ENCODE results near the gene CLMN. TPM values are rescaled to one million over a fixed set of nuclear protein-coding genes. Genes with fewer than 3 reads are reported as not detected.

Gene CLMN
- total RNA-seq, 4 donors from 2014 or later = 20.7 to 56.5 (median 29.7) TPM

DNA sequence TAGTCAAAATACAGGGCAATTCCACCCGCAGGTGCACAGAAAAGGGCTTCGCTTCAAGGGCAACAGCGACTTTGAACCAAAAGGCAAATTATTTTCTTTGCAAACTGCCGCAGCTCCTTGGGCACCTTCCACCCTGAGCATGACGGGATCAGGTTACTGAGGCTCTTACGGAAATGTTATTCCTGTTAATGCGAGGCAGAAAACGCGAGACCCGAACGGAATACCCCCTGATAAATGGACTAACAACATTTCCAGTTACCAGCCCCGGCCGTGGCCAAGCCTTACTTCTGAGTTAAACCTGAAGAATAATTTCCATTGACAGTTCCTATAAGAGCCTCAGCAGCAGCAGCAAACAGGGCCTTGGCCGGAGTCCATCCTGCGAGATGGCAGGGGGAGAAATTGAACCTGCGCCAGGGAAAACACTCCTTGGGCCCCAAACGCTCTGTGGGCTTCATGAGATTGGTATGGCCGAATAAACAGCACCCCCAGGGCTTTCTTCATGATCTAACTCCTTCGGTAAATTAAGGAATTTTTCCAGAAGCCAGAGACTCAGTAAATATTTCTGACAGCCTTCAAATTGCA lies 92.3 kb downstream of the CLMN start:
- TF ChIP-seq CTCF (IDR thresholded peaks at IDR 0.05; ENCODE audit: low read depth) = no peak

DNA sequence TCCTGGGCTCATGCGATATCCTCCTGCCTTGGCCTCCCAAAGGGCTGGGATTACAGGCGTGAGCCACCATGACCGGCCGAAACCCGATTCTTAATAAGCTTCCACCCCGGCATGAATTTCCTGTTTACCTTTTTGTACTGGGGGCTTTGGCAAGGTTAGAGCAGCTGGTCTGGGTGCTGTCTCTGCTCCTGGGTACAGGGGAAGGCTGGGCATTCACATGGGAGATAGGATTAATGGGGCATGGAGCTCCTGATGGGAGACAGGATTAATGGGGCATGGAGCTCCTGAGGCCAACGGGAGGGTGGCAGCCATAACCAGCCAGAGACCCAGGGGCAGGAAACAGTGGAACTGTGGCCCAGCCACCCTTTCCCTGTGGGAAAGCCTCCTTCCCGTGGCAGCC lies 92.9 kb downstream of the CLMN start:
- TF ChIP-seq CTCF (IDR thresholded peaks at IDR 0.05; ENCODE audit: low read depth) = no peak

- no peak for TF ChIP-seq CTCF (IDR thresholded peaks at IDR 0.05; ENCODE audit: low read depth)
Measured at GRCh38 chr14:95225251-95225887, 94.3 kb downstream of the CLMN start.

- no peak for TF ChIP-seq CTCF (IDR thresholded peaks at IDR 0.05; ENCODE audit: low read depth)
Measured at GRCh38 chr14:95222870-95223398, 96.8 kb downstream of the CLMN start.

- no peak for TF ChIP-seq CTCF (IDR thresholded peaks at IDR 0.05; ENCODE audit: low read depth)
Measured at GRCh38 chr14:95222151-95222631, 97.5 kb downstream of the CLMN start.

DNA sequence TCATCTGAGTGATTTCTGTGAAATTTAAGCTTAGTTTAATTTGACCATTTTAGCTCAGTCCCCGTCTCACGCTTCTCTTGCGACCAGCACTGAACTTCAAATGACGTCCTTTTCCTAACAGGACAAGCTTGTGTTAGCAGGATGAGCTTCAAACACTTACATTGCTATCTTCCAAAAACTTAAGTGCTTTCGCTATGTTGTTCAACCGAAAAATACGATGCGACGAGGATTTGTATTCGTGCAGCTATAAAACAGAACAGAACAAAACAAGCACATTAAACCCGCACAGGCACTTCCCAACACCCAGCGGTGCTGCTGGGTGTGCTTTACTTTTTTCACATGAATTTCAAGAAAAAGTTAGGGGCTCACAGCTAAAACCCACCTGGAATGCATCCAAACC lies 98.2 kb downstream of the CLMN start:
- TF ChIP-seq CTCF (IDR thresholded peaks at IDR 0.05; ENCODE audit: low read depth) = no peak

GRCh38 chr14:95220663-95221231 lies 99.0 kb downstream of the CLMN start:
- no peak for TF ChIP-seq CTCF (IDR thresholded peaks at IDR 0.05; ENCODE audit: low read depth)
